Right renal cortex interstitium (tissue), 3 donors: ENCODE results near the gene GPC2. TPM values are rescaled to one million over a fixed set of nuclear protein-coding genes. Genes with fewer than 3 reads are reported as not detected.
"Not testable (repeated sequence)": the region's sequence is repeated elsewhere in the genome, so short reads cannot be mapped to it uniquely, and the experiment has no call there.

ENCODE experiments used
- DNase-seq, 3 donors: peaks; one replicate each; pipeline ENCODE4 v3.0.0-alpha.2; 2013; ENCODE audit warnings: low read depth in 3 of 3, low spot score in 2 of 3
- polyA plus RNA-seq, 3 donors: library from polyadenylated mRNA; unstranded; fragments of 120-200 nt; gene quantifications; one replicate each; pipeline ENCODE4 v1.2.1, GENCODE V29; 2013; ENCODE audit not compliant: insufficient read length in 3 of 3

The GPC2 gene
- polyA plus RNA-seq, 3 donors: 6.3 to 7.3 (median 7.2) TPM

- DNase-seq: peak in 2 of 3 donors; percentile 25 to 51
Observed at GRCh38 chr7:100208911-100209408, 31.8 kb upstream of the GPC2 start.

DNA sequence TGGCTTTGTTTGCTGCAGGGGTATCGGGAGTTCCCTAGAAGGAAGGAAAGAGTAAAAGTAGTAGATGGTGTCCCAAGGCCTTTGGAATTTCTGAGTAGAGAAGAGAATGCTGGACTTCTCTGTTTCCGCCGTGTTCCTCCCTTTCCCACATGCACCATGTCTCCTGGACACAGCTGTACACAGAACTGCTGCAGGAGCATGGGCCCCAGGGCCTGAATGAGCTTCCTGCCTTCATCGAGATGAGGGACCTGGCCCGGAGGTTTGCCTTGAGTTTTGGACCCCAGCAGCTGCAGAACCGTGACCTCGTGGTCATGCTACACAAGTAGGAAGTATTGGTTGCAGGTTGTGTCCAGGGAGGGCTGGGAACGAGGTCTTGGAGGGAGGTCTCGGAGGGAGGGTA is 27.3 kb upstream of the GPC2 start:
- no peak for DNase-seq

DNA sequence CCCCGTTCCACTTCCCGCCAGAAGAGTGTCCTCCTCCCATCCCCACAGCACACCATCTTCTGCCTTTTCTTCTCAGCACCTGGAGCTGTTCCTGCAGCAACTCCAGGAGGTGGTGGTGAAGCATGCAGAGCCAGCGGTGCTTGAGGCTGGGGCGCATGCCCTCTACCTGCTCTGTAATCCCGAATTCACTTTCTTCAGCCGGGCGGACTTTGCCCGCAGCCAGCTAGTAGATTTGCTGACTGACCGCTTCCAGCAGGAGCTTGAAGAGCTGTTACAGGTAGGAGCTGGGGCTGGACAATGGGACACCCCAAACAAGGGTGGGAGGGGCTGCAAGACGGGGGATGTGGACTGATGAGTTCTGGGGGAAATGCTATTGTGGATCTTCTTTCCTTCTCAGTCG is 23.5 kb upstream of the GPC2 start:
- no peak for DNase-seq

GRCh38 chr7:100198266-100198665 is 21.1 kb upstream of the GPC2 start:
- no peak for DNase-seq

DNA sequence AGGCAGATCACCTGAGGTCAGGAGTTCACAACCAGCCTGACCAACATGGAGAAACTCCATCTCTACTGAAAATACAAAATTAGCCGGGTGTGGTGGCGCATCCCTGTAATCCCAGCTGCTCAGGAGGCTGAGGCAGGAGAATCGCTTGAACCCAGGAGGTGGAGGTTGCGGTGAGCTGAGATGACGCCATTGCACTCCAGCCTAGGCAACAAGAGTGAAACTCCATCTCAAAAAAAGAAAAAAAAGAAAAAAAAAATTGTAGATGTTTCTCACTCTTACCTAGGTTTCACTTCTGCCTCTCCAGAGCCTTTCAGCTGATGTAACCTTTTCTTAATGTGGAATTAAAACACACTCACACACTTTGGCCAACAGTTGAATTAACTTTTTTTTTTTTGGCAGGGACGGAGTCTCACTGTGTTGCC is 18.7 kb upstream of the GPC2 start:
- DNase-seq: not testable (repeated sequence)

- DNase-seq: no peak
Observed at GRCh38 chr7:100195222-100195621, 18.0 kb upstream of the GPC2 start.

DNA sequence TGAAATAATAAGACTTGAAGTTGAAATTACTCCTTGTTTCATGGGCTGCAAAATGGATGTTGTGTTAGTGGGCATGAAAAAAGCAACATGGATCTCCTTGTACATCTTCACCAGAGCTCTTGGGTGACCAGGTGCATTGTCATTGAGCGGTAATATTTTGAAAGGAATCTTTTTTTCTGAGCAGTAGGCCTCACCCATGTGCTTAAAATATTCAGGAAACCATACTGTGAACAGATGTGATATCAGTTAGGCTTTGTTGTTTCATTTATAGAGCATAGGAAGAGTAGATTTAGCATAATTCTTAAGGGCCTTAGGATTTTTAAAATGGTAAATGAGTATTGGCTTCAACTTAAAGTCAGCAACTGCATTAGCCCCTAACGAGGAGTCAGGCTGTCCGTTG is 15.8 kb upstream of the GPC2 start:
- no peak for DNase-seq

GRCh38 chr7:100192281-100192862 is 15.2 kb upstream of the GPC2 start:
- not testable (repeated sequence) for DNase-seq

DNA sequence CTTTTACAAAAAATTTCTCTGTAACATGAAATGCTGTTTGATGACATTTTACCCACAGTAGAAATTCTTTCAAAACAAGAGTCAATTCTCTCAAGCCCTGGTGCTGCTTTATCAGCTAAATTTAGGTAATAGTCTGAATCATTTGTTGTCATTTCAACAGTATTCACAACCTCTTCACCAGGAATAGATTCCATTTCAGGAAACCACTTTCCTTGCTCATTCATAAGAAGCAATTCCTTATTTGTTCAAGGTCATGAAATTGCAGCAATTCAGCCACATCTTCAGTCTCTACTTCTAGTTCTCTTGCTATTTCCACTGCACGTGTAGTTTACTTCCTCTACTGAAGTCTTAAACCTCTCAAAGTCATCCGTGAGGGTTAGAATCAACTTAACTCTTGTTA is 14.6 kb upstream of the GPC2 start:
- DNase-seq: no peak

DNA sequence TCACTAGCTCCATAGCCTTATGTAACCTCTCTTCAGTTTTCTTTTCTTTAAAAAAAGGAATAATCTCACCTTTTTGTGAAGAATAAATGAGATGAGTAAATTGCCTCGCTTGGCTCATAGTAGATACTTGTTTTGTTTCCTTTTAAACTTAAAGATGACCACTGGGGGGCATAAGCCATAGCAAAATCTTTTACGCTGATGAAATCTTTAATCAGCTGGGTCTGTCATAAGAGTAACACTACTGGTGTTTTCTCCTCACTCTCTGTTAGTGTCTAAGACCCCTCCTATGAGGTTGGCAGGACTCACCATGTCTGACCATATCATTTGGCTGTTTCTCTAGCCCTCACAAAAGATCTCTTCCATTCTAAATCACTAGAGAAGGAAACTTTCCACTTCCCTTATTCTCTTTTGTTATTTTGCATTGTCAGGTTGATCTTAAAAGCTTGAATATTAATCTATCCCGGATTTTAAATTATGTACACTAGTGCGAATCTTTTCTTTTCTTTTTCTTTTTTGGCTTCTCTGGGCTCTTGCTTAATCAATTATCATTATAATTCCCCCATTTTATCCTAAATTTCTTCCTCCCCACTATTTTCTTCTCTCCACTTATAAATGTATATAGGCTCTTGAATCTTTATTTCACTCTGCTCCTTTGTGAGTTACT is 13.0 kb upstream of the GPC2 start:
- no peak for DNase-seq

DNA sequence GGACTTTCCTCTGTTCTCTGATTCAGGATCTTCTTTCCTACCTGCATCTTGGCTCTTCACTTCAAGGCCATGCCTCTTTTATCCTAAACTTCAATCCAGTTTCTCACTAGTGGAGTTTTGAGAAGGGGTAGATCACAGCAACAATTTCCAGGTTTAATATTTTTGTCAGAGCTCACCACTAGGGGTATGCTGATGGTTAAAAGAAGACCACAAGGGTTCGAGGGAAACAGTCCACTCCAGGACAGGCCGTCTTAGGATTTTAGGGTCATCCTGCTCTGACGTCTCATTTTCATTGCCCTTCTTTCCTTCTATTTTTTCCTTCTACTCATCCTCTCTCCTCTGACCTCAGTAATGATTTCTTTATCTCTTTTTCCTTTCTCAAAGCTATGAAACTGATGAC is 11.9 kb upstream of the GPC2 start:
- no peak for DNase-seq

GRCh38 chr7:100185726-100186125 is 8.5 kb upstream of the GPC2 start:
- DNase-seq: no peak

DNA sequence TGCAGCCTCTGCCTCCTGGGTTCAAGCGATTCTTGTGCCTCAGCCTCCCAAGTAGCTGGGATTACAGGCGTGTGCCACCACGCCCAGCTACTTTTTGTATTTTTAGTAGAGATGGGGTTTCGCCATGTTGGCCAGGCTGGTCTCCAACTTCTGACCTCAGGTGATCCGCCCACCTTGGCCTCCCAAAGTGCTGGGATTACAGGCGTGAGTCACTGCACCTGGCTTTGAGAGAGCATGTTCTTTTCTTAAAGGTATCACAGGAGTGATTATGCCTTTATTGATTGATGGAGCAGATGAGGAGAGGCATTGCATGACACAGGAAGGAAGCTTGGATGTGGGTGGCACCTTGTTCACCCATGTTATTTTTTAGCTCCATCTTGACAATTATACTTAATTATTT is 5.9 kb upstream of the GPC2 start:
- not testable (repeated sequence) for DNase-seq

DNA sequence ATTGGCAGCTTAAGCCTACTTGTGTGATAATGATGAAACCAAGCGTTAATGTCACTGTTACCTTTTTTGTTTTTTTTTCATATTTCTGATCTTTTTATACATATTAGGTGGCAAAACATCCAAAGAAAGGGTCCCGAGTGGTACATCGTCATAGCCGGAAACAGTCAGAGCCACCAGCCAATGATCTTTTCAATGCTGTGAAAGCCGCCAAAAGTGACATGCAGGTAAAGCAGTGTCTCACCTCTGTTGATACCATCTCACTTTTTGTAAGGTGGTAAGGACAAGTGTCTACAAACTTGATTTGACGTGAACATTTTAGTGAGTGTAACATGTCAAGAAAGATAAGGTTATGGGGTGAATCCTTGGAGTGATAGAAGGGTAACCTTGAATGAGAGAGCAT is 5.4 kb upstream of the GPC2 start:
- not testable (repeated sequence) for DNase-seq

GRCh38 chr7:100180084-100180483 is 2.9 kb upstream of the GPC2 start:
- not testable (repeated sequence) for DNase-seq

DNA sequence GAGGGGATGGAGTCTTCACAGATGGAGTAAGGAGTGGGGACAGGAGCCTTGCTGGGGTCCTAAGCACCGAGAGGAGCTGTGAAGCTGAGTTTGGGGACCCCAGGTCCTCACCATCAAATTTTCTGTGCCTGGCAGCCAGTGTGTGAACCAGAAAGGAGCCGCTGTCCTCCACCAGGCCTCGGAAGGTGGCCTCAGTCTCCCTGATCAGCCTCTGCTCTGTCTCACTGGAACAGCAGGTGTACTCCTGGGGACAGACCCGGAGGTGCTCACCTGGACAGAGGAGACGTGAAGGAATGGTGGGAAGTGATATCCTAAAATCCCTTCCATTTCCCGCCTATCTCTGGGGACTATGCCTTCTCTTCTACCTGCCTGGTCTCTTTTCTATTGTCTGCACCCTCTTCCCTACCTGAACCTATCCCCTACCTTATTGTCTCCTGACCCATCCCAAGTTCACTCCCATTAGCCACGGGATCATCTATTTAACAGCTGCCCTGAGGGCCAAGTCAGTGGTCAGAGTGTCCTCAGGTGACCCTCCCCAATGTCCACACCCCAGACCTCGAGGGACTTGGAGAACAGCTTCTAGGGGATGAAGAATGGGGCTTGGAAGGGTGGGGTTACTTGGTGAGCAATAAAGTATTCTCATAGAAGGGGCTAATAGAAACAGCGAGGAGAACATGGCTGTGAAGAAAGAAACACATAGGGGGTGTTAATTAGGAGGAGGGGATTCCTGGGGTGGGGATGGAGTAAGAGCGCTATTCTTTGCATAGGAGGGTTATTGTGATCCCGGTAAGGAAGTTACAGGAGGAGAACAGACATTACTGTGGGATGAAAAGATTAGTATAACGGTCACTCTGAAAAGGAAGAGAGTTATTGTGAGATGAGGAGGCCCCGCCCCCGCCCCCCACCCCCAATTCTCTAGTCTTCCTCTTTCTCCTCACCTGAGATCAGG is 811 bp downstream of the GPC2 start:
- no peak for DNase-seq

DNA sequence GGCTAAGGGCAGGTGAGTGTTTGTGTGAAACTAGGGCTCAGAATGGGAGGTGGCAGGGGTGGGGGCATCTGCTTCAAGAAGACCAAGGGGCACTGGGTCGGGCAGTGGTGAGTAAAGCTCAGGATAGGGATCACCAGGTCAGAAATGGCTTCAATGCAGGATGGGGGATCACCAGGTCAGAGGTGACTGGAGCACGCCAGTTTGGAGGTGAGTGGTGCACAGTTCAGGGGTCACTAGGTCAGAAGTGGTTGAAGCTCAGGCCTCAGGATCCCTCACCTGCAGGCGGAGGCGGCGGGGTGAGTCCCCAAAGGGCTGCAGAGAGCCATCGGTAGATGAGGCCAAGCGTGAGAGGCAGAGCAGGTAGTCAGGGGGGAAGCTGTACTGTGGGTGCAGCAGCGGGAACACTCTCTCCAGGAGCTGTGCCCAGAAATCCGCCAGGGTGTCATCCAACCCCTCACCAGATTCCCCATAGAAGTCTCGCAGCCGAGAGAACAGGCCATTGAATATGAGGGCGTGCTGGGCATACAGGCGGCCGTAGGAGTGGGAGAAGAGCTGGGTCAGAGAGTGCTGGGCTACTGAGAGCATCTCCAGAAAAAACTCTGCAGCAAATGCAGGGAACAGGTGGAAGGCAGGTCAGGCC is 1.8 kb downstream of the GPC2 start:
- DNase-seq: no peak

DNA sequence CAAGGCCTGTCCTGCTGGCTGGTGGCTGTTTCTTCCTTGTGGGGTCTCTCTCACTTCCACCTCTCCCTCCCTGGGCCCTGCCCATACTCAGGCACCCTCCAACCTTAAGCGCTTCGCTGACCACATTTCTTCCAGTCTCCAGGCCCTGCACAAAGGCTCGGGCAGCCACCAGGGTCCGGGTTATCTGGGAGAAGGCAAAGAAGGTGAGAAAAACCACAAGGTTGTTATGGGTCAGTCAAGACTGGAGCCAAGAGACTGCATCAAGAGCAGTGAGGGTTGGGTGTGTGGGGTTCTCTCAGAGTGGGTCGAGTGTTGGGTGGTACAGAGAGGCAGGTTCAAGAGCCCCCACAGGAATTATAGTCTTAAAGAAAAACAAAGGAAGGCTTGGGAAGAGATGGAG is 2.6 kb downstream of the GPC2 start:
- DNase-seq: no peak

DNA sequence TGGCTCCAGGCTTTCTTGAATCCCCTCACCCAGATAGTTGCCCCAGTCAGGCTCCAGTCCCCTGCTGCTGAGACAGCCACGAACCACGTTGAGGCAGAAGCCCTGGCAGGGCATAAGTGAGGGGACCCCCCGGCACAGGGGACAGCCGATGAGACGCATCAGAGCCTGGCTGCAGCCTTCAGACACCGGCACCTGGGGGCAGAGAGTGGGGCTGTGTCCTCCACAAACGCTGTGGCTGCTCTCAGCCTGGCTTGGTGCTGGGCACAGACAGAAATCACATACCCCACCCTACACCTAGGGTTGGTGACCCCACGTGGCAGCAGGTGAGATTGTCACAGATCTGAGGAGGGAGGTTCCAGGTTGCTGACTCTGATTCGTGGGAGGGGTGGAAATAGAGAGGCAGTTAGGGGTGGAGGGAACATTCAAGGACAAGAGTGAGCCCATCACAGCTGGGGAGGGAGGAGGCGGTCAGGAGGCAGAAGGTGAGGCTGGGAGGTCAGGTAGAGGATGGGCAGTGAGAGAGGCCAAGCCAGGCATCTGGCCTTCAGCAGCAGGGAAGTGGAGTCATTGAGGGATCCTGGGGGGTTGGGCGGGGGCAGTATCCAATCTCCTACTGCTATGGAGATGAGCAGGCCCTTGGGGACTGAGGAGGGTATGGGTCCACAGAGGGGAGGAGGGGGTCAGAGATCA is 3.2 kb downstream of the GPC2 start:
- DNase-seq: no peak

GRCh38 chr7:100171840-100172239 is 5.3 kb downstream of the GPC2 start:
- DNase-seq: no peak
